ENCODE measurements around the gene CFAP91. TPM values are rescaled to one million over a fixed set of nuclear protein-coding genes. Genes with fewer than 3 reads are reported as not detected.

The CFAP91 gene
- total RNA-seq, 1 donor from 2014 or later = 75.0 TPM

- DNase-seq (ENCODE audit: low spot score, unreplicated experiment) = no peak
- H3K9me3 Mint-ChIP-seq (ENCODE audit: low read depth) = no peaks in the 10 kb centered on the region
Observed at GRCh38 chr3:119716998-119717397, 14.2 kb downstream of the CFAP91 start.

GRCh38 chr3:119717520-119717919, 14.7 kb downstream of the CFAP91 start:
- peaks cover 2% of the 10 kb centered on the region for H3K4me1 Mint-ChIP-seq (ENCODE audit: low read depth)
- no peak overlapping the region for H3K4me3 Mint-ChIP-seq (ENCODE audit: low read depth)
- no peak for DNase-seq (ENCODE audit: low spot score, unreplicated experiment)
- H3K27me3 Mint-ChIP-seq = no peaks in the 10 kb centered on the region
- no peak for TF ChIP-seq CTCF (IDR thresholded peaks at IDR 0.05; ENCODE audit: unreplicated experiment)
- H3K36me3 Mint-ChIP-seq (ENCODE audit: insufficient read depth) = peaks cover 27% of the 10 kb centered on the region
- H3K9me3 Mint-ChIP-seq (ENCODE audit: low read depth) = no peaks in the 10 kb centered on the region
- H3K27ac Mint-ChIP-seq = no peak overlapping the region

More at GRCh38 chr3:119716998-119717397, 14.2 kb downstream of the CFAP91 start:
- no peak for TF ChIP-seq CTCF (IDR thresholded peaks at IDR 0.05; ENCODE audit: unreplicated experiment)
- H3K27ac Mint-ChIP-seq = peak overlapping the region; percentile 41
- no peaks in the 10 kb centered on the region for H3K27me3 Mint-ChIP-seq
- peaks cover 2% of the 10 kb centered on the region for H3K4me1 Mint-ChIP-seq (ENCODE audit: low read depth)
- peaks cover 28% of the 10 kb centered on the region for H3K36me3 Mint-ChIP-seq (ENCODE audit: insufficient read depth)
- no peak overlapping the region for H3K4me3 Mint-ChIP-seq (ENCODE audit: low read depth)

GRCh38 chr3:119723022-119723421, 20.2 kb downstream of the CFAP91 start:
- Mint-ChIP-seq H3K27me3 (no peaks in the 10 kb centered on the region), H3K36me3 (ENCODE audit: insufficient read depth) (peaks cover 16% of the 10 kb centered on the region), H3K4me3 (ENCODE audit: low read depth) (no peak overlapping the region), H3K4me1 (ENCODE audit: low read depth) (no peaks in the 10 kb centered on the region), H3K9me3 (ENCODE audit: low read depth) (no peaks in the 10 kb centered on the region), H3K27ac (no peak overlapping the region)
- TF ChIP-seq CTCF (IDR thresholded peaks at IDR 0.05; ENCODE audit: unreplicated experiment) = no peak
- DNase-seq (ENCODE audit: low spot score, unreplicated experiment) = no peak

GRCh38 chr3:119726909-119727308, 24.1 kb downstream of the CFAP91 start:
- H3K36me3 Mint-ChIP-seq (ENCODE audit: insufficient read depth) = peaks cover 17% of the 10 kb centered on the region
- no peak overlapping the region for H3K4me3 Mint-ChIP-seq (ENCODE audit: low read depth)
- no peak overlapping the region for H3K27ac Mint-ChIP-seq
- H3K27me3 Mint-ChIP-seq = no peaks in the 10 kb centered on the region
- no peak for DNase-seq (ENCODE audit: low spot score, unreplicated experiment)
- no peaks in the 10 kb centered on the region for H3K4me1 Mint-ChIP-seq (ENCODE audit: low read depth)
- no peaks in the 10 kb centered on the region for H3K9me3 Mint-ChIP-seq (ENCODE audit: low read depth)
- TF ChIP-seq CTCF (IDR thresholded peaks at IDR 0.05; ENCODE audit: unreplicated experiment) = no peak

- no peaks in the 10 kb centered on the region for H3K27me3 Mint-ChIP-seq
- H3K36me3 Mint-ChIP-seq (ENCODE audit: insufficient read depth) = peaks cover 21% of the 10 kb centered on the region
- DNase-seq (ENCODE audit: low spot score, unreplicated experiment) = no peak
- H3K4me1 Mint-ChIP-seq (ENCODE audit: low read depth) = no peaks in the 10 kb centered on the region
- TF ChIP-seq CTCF (IDR thresholded peaks at IDR 0.05; ENCODE audit: unreplicated experiment) = no peak
- H3K4me3 Mint-ChIP-seq (ENCODE audit: low read depth) = no peak overlapping the region
- no peaks in the 10 kb centered on the region for H3K9me3 Mint-ChIP-seq (ENCODE audit: low read depth)
- no peak overlapping the region for H3K27ac Mint-ChIP-seq
Observed at GRCh38 chr3:119729996-119730395, 27.2 kb downstream of the CFAP91 start.
